K562 (cell line): ENCODE results near the gene DAGLB. TPM values are rescaled to one million over a fixed set of nuclear protein-coding genes. Genes with fewer than 3 reads are reported as not detected.

Experiments used
- ATAC-seq: fragments of 200-7000 bp; cut with Tn5 transposase; 3 replicates; pipeline ENCODE4 v1.9.1; 2020; ENCODE audit warnings: moderate library complexity
- BruUV-seq: library from RNA; stranded (reverse); fragments of 400-500 nt; replicated peaks from 2 replicates; lab custom pipeline; 2021; lab: Mats Ljungman, UMichigan
- CTCF ChIA-PET: fragments of 300-600 bp; formaldehyde crosslinking; extraction: SDS; loops from one replicate; lab custom pipeline; 2021; ENCODE audit warnings: low intra/inter-chr PET ratio; lab: Yijun Ruan, JAX
- POLR2A ChIA-PET: fragments of 300-600, 350-650 bp; sonication (Branson Sonifier 250); formaldehyde crosslinking; extraction: SDS; loops from one replicate; lab custom pipeline; 2021; ENCODE audit warnings: antibody characterized with exemption, inconsistent platforms; lab: Yijun Ruan, JAX
- DNase-seq, 4 experiments: peaks; one replicate each; pipeline versions ENCODE4 v3.0.0 to v3.0.0-alpha.2; 2011 to 2018; ENCODE audit warnings: low spot score in 3 of 4, mixed read lengths in 3 of 4; ENCODE audit errors: extremely low read depth in 1 of 4
- FAIRE-seq: peaks from 2 replicates; lab custom pipeline; 2011; peaks lifted over from hg19 to GRCh38; lab: Jason Lieb, UNC
- H2AFZ ChIP-seq: 2 replicates; pipeline ENCODE4 v1.6.0; 2011; ENCODE audit warnings: low read depth, low read length, control low read depth, inconsistent platforms
- H3K27ac ChIP-seq: fragments of 200-600 bp; 3 replicates; pipeline ENCODE4 v1.8.0; 2011; ENCODE audit warnings: low read depth, mild to moderate bottlenecking, control low read depth, inconsistent platforms, low read length, moderate library complexity, mixed read lengths; ENCODE audit errors: extremely low read depth
- H3K27me3 ChIP-seq, 2 experiments: fragments of 300-600 bp in 1 of 2; 2 replicates in 1 of 2; 3 replicates in 1 of 2; pipeline versions ENCODE4 v1.6.0 to v1.8.0; 2011; ENCODE audit warnings: inconsistent platforms in 2 of 2, low read length in 2 of 2, mild to moderate bottlenecking in 1 of 2, mixed read lengths in 1 of 2, moderate library complexity in 1 of 2; ENCODE audit not compliant: control insufficient read depth in 2 of 2, insufficient read depth in 2 of 2
- H3K36me3 ChIP-seq: fragments of 300-600 bp; 3 replicates; pipeline ENCODE4 v1.8.0; 2011; ENCODE audit warnings: mild to moderate bottlenecking, low read length, inconsistent platforms; ENCODE audit not compliant: control insufficient read depth, insufficient read depth
- H3K4me1 ChIP-seq, 2 experiments: fragments of 200-600 bp in 1 of 2; replicated peaks in 1 of 2; 2 replicates in 1 of 2; 3 replicates in 1 of 2; pipeline versions ENCODE4 v1.5.1 to v1.8.0; 2011; ENCODE audit warnings: inconsistent platforms in 2 of 2, low read length in 2 of 2, mild to moderate bottlenecking in 1 of 2, mixed read lengths in 1 of 2, moderate library complexity in 1 of 2; ENCODE audit not compliant: control insufficient read depth in 2 of 2, insufficient read depth in 2 of 2
- H3K4me2 ChIP-seq: 2 replicates; pipeline ENCODE4 v1.6.1; 2011; ENCODE audit warnings: low read length, control low read depth, inconsistent platforms, mixed read lengths; ENCODE audit not compliant: insufficient read depth
- H3K4me3 ChIP-seq: fragments of 200-600 bp; sonication (generic), shearing (Covaris generic); 2 replicates; pipeline ENCODE4 v1.5.1; 2016; ENCODE audit warnings: control low read depth, inconsistent platforms
- H3K79me2 ChIP-seq: fragments of 200-600 bp; 3 replicates; pipeline ENCODE4 v1.8.0; 2011; ENCODE audit warnings: low read length, inconsistent platforms; ENCODE audit not compliant: control insufficient read depth, insufficient read depth
- H3K9ac ChIP-seq, 2 experiments: 2 replicates each; pipeline versions ENCODE4 v1.6.0 to v1.6.1; 2011; ENCODE audit warnings: low read depth in 2 of 2, low read length in 2 of 2, control low read depth in 1 of 2, inconsistent platforms in 1 of 2, mild to moderate bottlenecking in 1 of 2, mixed read lengths in 1 of 2; ENCODE audit not compliant: insufficient read depth in 1 of 2
- H3K9me1 ChIP-seq: one replicate; pipeline ENCODE4 v1.6.0; 2011; ENCODE audit warnings: inconsistent platforms, mild to moderate bottlenecking, low read length, moderate library complexity; ENCODE audit not compliant: control insufficient read depth, insufficient read depth
- H3K9me3 ChIP-seq: replicated peaks from 2 replicates; pipeline ENCODE4 v1.5.1; 2011; ENCODE audit warnings: low read depth, low read length, inconsistent platforms; ENCODE audit not compliant: control insufficient read depth, insufficient read depth
- H4K20me1 ChIP-seq: replicated peaks from 2 replicates; pipeline ENCODE4 v1.6.1; 2011; ENCODE audit warnings: low read length, inconsistent platforms, mixed read lengths; ENCODE audit not compliant: control insufficient read depth, insufficient read depth
- AFF1 ChIP-seq, 2 experiments: fragments of 450-650 bp; IDR thresholded peaks; 2 replicates each; pipeline ENCODE4 v1.6.1; 2018; ENCODE audit warnings: mild to moderate bottlenecking in 2 of 2, low read depth in 1 of 2; ENCODE audit not compliant: partially characterized antibody in 2 of 2
- GABPB2 ChIP-seq: fragments of 250-450 bp; sonication (Bioruptor Pico); conservative IDR thresholded peaks from 2 replicates; pipeline ENCODE4 v1.5.1; 2021; ENCODE audit warnings: mild to moderate bottlenecking
- HNRNPLL ChIP-seq: fragments of 200-400 bp; formaldehyde crosslinking; IDR thresholded peaks from 2 replicates; pipeline ENCODE4 v1.6.1; 2017; ENCODE audit warnings: low read length, low read depth, mild to moderate bottlenecking; ENCODE audit not compliant: poor library complexity, severe bottlenecking
- MTA3 ChIP-seq: fragments of 450-650 bp; formaldehyde crosslinking; IDR thresholded peaks from 2 replicates; pipeline ENCODE4 v1.6.1; 2017; ENCODE audit warnings: mild to moderate bottlenecking, borderline replicate concordance
- PREB ChIP-seq: sonication (generic); formaldehyde crosslinking; IDR thresholded peaks from 2 replicates; pipeline ENCODE4 v1.8.1; 2023; ENCODE audit warnings: mild to moderate bottlenecking, missing genetic modification reagents
- ZFP36 ChIP-seq: fragments of 150-350 bp; IDR thresholded peaks from 2 replicates; pipeline ENCODE4 v1.6.1; 2018; ENCODE audit warnings: low read length, low read depth; ENCODE audit not compliant: partially characterized antibody
- ZNF184 ChIP-seq: sonication (generic); formaldehyde crosslinking; IDR thresholded peaks from 2 replicates; pipeline ENCODE4 v1.5.0; 2020; ENCODE audit warnings: missing genetic modification reagents
- ZNF212 ChIP-seq: fragments of 450-650 bp; formaldehyde crosslinking; IDR thresholded peaks from 2 replicates; pipeline ENCODE4 v1.4.0; 2020; ENCODE audit warnings: mild to moderate bottlenecking
- ZNF311 ChIP-seq: fragments of 250-450 bp; sonication (Bioruptor Pico); IDR thresholded peaks from 2 replicates; pipeline ENCODE4 v1.4.0; 2020; ENCODE audit warnings: mild to moderate bottlenecking, moderate library complexity
- ZNF707 ChIP-seq: fragments of 250-450 bp; sonication (Bioruptor Pico); conservative IDR thresholded peaks from 2 replicates; pipeline ENCODE4 v1.8.0; 2022; ENCODE audit warnings: inconsistent platforms, mild to moderate bottlenecking, moderate library complexity
- WGBS: fragments of 100-300 bp; shearing (Covaris generic); methylation state at CpG from one replicate; pipeline ENCODE4 v1.1.6; 2016; ENCODE audit warnings: low coverage, mixed read lengths; ENCODE audit not compliant: insufficient coverage; ENCODE audit errors: missing lambda C conversion rate; 5-methylcytosine and 5-hydroxymethylcytosine counted together
- in situ Hi-C: fragments of 300-500 bp; cut with MboI; formaldehyde crosslinking; loops from 4 replicates; pipeline ENCODE4 v1.15.0; 2018; ENCODE audit warnings: inconsistent platforms, mixed read lengths
- intact Hi-C: fragments of 100-400 bp; cut with micrococcal nuclease; formaldehyde crosslinking; loops from 2 replicates; pipeline ENCODE4 v1.14.2; 2022
- polyA plus RNA-seq, 8 experiments: library from polyadenylated mRNA; depleted of rRNA in 4 of 8; stranded (reverse) in 5 of 8; unstranded in 3 of 8; fragments of >200 nt; fragmentation: Nextera tagmentation in 2 of 8; fragmentation: Illumina TruSeq in 1 of 8; extraction: Ambion mirVana in 2 of 8; extraction: Trizol in 1 of 8; gene quantifications; 2 replicates each; pipeline versions ENCODE4 v1.2.1 to v1.2.3, GENCODE V29; 2011 to 2014; ENCODE audit warnings: inconsistent platforms in 1 of 8, missing spikeins in 1 of 8
- total RNA-seq, 7 experiments: library from RNA; depleted of rRNA in 6 of 7; stranded (reverse); fragments of >200 nt in 6 of 7; fragmentation: Illumina TruSeq in 2 of 7; extraction: Trizol in 2 of 7; gene quantifications; 2 replicates each; pipeline versions ENCODE4 v1.2.1 to v1.2.3, GENCODE V29; 2011 to 2021; ENCODE audit warnings: low replicate concordance in 1 of 7

Gene DAGLB
- total and polyA plus RNA-seq, 9 of the 15 experiments (the other 6 are each of a cell fraction or from before 2014, with no cell fraction given): 0.92 to 16.4 (median 9.3) TPM

GRCh38 chr7:6453734-6454133 lies 6.0 kb upstream of the DAGLB start:
- WGBS: 53% methylated on average over 4 of the region's 4 CpGs
- Histone ChIP-seq H3K4me2 (no peak overlapping the region), H3K9me3 (no peaks in the 10 kb centered on the region), H2AFZ (no peak overlapping the region), H3K4me1 (peaks cover 14 to 19% of the 10 kb centered on the region in 2 experiments; a peak in 4 of 5 replicates), H3K36me3 (no peaks in the 10 kb centered on the region), H4K20me1 (no peaks in the 10 kb centered on the region), H3K9me1 (no peaks in the 10 kb centered on the region), H3K79me2 (peaks cover 5% of the 10 kb centered on the region; the same call in 1 of the 3 replicates), H3K27me3 (no peaks in the 10 kb centered on the region; a peak in 1 of 5 replicates), H3K27ac (no peak overlapping the region), H3K9ac (no peak overlapping the region), H3K4me3 (no peak overlapping the region)
- intact Hi-C loops (no loop called here), in situ Hi-C loops (no loop called here)
- no peak for ATAC-seq
- POLR2A ChIA-PET: interaction anchor here (0.8 to 1.4 kb wide), 2 partner anchors 21 to 22 kb away, joined by 3 to 7 read pairs; no protein-coding TSS in a partner anchor
- no peak for DNase-seq
- TF ChIP-seq ZNF184 (CRISPR knock-in tag) (no peak), ZNF311 (no peak), MTA3 (no peak), ZNF707 (no peak), GABPB2 (CRISPR knock-in tag) (no peak), AFF1 (IDR thresholded peaks at IDR 0.05; ENCODE audit: low read depth in 1 of 2, partially characterized antibody in 2 of 2) (no peak), ZNF212 (CRISPR knock-in tag) (no peak), ZFP36 (no peak), HNRNPLL (no peak), PREB (no peak)
- FAIRE-seq: no peak
- BruUV-seq: no TSS peak
- CTCF ChIA-PET: no interaction called here
